DND-41 (cell line): ENCODE data around the gene EPHB3.

Experiments
- EZH2 ChIP-seq: IDR thresholded peaks from 3 replicates; pipeline ENCODE4 v1.6.1; 2012; ENCODE audit warnings: borderline replicate concordance, low read depth, mild to moderate bottlenecking, moderate library complexity, low read length, inconsistent platforms; ENCODE audit not compliant: severe bottlenecking
- TF ChIP-seq, protein P1 (sequence below): IDR thresholded peaks from 2 replicates; pipeline ENCODE4 v1.5.1; 2012; ENCODE audit warnings: borderline replicate concordance, low read length, moderate library complexity, mild to moderate bottlenecking; ENCODE audit not compliant: poor library complexity, severe bottlenecking; ENCODE audit errors: extremely low read depth

DNA sequence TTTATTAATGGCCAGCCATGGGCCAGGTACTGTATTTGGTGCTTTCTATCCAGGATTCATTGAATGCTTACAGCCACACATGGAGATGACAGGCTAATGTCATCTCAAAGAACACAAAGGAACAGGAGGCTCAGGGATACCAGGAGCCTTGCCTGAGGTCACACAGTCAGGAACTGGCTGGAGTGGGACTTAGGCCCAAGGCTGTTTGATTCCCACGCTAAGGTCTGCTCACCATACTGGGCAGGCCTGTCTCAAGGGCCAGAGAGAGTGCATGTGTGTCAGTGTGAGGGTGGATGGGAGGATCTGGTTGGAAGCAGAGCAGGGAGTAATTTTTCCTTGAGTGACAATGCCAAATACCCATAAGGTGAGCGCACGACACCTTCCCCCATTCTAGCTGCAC lies 37.6 kb downstream of the EPHB3 start:
- TF ChIP-seq, protein P1, sequence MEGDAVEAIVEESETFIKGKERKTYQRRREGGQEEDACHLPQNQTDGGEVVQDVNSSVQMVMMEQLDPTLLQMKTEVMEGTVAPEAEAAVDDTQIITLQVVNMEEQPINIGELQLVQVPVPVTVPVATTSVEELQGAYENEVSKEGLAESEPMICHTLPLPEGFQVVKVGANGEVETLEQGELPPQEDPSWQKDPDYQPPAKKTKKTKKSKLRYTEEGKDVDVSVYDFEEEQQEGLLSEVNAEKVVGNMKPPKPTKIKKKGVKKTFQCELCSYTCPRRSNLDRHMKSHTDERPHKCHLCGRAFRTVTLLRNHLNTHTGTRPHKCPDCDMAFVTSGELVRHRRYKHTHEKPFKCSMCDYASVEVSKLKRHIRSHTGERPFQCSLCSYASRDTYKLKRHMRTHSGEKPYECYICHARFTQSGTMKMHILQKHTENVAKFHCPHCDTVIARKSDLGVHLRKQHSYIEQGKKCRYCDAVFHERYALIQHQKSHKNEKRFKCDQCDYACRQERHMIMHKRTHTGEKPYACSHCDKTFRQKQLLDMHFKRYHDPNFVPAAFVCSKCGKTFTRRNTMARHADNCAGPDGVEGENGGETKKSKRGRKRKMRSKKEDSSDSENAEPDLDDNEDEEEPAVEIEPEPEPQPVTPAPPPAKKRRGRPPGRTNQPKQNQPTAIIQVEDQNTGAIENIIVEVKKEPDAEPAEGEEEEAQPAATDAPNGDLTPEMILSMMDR: no peak
- TF ChIP-seq EZH2: no peak
